HG02973 (cell line): ENCODE results near the gene KCNF1.

Source experiments
- ATAC-seq: cut with Tn5 transposase; IDR thresholded peaks from one replicate; pipeline ENCODE4 v1.9.1; 2021; ENCODE audit warnings: moderate library complexity; ENCODE audit not compliant: unreplicated experiment

KCNF1 gene

DNA sequence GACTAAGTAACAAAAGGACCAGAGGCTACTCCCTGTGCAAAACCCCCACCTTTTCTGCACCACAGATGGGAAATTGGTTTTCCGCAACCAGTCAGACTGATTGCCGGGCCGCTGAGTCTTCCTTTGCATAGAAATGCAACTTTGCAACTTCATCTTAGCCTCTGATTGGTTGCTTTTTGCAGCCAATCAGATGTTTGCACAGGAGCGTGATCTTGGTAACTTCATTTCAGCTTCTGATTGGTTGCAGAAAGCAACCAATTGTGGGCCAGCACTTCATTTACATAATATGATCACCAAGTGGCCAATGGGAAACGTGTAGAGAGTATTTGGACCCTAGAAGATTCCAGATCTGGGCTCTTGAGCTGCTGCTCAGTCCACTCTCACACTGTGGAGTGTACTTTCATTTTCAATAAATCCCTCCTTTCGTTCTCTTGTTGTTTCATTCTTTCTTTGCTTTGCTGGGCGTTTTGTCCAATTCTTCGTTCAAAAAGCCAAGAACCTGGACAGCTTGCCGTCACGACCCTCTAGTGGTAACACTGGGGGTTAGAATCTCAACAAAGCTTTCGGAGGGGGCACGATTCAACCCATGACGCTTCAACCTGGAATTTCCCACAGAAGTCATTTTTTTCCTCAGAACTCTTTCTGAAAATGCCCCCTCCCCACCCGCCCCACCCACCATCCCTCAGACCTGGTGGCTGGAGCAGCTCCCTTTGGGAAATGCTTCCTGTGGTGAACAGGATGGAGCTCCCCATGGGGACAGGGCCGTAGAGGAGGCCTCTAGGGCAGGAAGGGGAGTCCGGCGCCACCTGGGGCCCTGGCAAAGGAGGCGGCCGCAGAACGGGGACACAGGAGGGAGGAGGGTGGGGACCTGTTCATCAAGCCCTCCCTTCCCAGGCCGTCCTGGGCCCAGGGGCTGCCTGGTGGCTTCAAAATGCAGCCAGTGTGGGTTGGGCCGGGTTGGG is 31.8 kb upstream of the KCNF1 start:
- no peak for ATAC-seq

DNA sequence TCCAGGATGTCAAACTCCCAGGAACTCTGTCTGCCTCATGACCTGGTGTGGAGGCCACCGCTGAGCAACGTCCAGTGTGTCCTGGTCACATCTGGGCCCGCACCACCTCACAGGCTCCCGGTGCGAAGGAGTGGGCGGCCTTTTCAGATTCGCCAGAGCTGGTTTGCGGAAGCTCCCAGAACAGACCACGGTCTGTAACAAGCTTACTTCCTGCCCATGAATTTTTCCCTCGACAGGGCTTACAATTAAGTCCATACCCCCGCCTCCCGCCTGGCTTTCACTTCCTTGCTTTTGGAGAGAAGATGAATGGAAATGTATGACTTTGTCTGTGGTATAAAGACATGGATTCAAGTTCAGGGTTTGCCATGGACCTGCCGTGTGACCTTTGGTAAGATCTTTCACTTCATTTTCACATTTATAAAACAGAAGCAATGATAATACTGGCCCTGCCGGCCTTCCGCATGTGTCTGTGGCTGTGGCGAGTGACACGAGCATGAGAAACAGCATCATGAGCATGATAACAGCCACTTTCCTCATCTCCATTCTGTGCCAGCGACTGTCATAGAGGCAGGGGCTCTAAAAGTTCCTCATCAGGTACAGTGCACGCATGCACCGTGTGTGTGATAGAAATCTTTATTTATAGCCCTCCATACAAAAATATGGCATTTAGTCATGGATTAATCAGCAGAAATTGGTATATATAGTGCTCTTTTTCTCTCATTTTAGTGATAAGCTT is 31.0 kb upstream of the KCNF1 start:
- ATAC-seq: no peak

DNA sequence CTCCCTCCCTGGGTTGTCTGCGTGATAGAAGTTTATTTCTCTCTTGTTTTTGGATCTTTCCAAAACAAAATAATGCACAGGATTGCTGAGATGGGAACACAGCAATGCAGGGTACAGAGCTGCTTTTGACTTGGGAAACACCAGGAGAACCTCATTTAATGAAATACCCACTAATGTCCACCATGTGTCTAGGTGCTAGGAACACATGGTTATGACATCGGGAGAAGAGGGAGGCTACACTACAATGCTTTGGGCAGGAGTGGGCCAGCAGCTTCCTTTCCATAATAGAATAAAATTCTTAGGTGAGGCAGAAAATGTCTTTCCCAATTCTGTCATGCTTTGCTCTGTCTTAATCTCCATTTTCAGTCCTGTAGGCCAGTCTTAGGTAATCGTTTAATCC is 29.2 kb upstream of the KCNF1 start:
- no peak for ATAC-seq

DNA sequence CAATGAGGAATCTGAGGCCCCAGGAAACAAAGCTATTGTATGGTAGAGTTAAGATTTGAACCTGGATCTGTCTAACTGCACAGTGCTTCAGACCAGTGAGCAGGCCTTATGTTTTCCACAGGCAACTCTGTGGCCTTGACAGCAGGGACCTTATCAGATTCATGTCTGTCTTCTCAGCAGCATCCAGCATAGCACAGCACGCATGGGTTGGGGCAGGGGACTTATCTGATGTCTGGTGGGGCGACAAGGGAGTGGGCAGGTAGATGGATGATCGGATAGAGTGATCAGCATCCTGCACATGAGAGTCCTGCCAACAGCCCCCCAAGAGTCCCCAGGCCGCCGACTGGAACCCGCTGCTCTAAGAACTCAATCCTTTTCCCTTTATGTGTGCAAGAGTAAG is 28.7 kb upstream of the KCNF1 start:
- no peak for ATAC-seq

DNA sequence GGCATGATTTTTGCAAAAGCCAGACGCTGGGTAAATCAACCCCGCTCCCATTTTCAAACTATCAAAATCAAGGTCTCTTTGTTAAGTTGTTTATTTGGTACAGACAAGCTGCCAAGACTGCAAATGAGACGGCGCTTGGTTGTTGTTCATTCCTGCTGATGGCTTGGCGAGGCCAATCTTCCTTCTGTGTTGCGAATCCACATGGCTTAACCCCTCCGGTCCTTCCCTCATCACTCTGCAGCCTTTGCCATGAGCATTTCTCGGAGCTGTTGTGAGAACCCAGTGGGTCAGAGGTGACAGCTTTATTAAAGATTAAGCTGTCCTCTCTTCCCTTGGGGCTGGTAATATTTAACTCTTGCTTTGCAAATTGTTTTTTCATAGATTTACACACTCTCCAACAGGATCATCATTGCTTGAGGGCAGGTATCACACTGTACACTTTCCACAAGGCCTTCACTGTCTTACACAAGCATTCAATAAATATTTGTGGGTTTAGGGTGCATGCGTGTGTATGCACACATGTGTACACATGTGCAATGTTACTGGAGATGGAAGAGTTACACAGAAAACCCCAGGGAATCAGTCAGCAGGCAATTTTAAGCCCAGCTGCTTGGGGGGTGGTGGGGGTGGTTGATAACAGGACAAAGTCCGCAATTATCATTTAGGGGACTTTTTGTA is 27.8 kb upstream of the KCNF1 start:
- no peak for ATAC-seq

DNA sequence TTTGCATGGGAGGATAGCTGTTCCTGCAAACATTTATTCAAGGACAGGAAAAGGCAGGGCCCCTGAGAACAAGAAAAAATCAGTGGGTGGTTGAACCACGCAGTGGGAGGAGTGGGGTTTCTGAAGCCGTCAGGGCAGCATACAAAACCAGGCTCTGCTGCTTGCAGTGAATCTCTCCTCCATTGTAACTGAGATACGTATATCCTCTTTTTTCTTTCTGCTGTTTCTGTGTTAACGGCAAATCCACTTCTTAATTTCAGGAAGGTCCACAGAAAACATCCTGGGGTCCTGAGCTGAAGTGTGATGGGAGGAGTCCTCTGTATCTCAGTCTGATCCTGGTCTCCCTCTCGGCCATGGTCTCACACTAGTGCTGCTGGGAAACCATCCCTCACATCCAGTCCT is 27.2 kb upstream of the KCNF1 start:
- no peak for ATAC-seq

DNA sequence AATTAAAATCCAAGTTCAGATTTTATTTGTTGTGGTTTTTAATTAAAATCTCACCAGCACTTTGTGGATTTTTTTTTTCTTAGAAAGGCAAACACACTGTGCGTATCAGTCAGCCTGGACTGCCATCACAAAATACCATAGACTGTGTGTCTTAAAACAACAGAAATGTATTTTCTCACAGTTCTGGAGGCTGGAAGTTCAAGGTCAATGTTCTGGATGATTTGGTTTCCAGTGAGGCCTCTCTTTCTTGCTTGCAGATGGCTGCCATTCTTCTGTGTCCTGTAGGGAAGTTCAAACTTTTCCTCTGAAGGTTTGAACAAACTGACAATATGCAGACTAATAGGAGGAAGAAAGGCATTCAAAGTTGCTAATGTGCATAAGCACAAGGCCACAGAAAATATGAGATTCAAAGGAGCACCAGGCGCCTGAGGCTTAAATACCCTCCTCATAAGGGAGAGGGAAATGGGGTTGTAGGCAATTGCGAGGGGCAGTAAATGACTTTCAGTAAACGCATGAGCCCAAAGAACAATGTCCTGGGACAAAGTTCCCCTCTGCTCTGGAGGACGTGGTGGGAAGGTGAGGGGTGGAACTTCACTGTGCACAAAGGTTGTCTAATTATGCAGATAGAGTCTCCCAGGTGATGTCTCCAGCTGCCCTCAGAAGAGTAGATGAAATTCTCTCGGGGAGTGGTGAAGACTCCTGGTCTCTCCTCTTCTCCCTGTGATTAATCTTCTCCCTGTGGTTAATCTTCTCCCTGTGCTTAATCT is 26.5 kb upstream of the KCNF1 start:
- no peak for ATAC-seq

DNA sequence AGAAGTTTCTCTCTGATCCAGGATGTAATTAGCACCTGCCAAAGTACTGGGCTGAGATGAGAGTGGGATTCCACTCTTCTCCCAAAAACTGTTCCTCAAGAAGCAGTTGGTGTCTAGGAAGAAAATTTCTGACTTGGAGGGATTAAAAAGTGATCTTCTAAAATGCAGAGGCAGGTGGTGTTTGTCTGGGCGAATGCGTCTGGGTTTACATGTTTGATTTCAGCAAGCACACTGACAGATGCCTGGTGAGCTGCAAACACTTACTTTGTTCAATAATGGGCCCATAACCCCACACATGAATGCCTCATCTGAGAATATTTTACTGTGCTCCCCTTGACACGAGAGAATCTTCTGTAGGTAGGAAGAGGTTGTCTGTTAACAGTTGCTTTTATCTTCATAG is 24.3 kb upstream of the KCNF1 start:
- no peak for ATAC-seq

DNA sequence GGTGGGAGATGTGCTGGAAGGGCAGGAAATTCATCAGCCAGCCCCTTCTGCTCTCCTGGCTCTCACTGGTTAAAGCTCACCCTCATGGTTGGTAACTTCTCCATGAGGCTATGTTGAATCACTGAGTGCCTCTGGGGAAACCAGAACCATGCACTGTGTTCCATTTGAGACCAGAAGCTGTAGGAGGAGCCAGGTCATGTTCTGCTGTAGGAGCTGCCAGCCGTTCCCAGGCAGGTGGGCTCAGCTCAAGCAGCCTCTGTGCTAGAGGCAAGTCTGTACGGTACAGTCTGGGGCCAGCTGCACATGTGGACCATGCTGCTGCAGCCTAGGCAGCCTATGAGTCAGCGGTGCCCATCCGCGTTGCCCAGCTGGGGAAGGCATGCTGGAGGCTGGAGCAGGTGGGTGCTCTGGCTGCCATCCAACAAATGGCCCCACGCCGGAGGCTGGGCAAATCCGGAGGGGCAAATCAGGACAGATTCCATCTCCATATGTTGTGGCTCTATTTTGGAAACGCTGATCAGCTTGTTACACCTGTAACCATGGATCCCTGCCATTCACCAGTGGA is 22.0 kb upstream of the KCNF1 start:
- ATAC-seq: no peak

DNA sequence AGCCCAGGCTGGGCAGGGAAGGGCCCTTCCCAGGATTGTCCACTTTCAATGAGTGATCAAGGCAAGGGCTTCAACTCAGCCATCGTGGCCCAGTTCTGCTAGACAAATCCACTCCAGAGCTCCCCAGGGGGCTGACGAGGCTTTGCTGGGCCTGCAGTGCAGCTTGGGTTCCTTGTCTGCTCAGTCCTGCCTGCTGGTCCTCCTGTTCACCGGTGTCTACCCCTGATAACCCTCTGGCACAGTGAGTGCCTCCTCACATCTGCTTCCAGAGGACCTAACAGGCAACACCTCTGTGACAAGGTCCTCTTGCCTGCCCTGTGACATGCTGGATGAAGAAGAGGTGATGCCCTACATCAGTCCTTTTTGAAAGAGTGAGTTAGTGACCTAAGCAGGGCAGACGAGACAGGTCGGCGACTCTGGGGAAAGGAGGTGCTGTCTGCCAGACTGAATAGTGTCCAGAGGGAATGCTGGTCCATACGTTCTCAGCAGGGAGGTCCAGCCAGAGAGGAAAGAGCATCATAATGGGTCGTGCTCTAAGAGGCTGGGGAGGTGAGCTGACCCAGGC is 20.9 kb upstream of the KCNF1 start:
- no peak for ATAC-seq

DNA sequence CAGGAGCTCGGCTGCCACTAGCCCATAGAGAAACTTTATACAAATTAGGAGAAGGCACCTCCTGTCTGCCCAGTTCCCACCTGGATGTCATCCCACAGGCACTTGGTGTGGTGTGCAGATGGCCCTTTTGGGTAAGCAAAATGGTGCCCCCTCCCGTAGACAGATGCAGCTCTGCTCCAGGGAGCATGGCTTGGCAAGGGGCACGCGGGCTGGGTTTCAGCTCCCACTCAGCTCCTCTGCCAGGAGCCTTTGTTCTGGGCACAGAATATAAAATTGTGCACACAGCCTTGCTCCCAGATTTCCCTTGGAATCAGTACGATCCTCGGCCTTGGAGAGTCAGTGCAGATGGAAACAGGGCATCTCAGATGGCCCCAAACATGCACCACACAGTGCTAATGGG is 20.3 kb upstream of the KCNF1 start:
- ATAC-seq: no peak

DNA sequence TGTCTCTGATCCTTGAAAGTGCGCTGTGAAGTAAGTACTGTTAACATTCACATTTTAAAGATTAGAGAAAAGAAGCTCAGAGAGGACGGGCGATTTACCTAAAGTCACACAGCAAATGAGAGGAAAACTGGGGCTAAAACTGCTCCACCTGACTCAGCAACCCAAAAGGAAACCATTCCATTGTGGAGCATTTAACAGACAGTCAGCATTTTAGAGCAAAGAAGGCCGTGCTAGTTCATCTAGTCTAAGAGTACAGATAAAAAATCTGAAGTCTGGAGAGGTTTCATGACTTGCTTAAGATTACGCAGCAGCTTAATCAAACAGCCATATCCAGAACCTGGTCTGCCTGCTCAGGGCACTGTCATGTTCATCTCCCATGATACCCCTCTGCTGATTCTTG is 19.9 kb upstream of the KCNF1 start:
- ATAC-seq: no peak

DNA sequence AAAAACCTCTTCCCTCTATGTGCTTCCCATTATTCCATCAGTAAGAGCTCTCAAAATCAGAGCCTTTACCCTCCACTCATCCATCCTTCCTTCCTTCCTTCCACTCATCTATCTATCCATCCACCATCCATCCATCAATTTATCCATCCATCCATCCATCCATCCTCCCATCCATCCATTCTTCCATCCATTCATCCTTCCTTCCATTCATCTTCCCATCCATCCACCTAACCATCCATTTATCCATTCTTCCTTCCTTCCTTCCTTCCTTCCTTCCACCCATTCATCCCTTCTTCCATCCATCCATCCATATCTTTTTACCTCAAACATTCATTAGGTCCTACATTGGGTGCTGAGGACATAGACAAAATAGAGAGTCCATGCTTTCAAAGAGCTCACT is 19.4 kb upstream of the KCNF1 start:
- ATAC-seq: no peak

DNA sequence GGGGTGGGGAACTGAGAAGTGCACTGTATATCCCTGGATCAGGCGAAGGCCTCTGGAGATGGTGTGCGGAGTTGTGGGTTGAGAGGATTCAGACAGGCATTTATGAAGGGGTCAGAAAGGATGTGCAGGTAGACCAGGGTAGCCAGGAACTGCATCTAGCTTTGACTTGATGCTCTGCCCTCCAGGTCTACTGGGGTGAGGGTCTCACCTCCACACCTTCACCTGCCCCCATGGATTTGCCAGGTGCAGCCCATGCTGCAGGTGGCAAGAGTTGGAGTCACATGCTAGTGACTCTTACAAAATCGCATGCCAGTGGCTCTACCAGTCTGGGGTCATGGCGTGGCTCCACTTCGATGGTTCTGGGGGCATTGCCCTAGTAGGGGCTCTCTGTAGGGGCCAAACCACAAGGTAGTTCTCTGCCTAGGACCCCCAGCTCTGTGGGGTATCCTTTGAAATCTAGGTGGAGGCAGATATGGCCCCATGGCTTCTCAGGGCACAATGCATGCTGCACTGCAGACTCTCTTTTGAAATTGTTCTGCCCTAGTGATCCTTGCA is 18.9 kb upstream of the KCNF1 start:
- ATAC-seq: no peak

DNA sequence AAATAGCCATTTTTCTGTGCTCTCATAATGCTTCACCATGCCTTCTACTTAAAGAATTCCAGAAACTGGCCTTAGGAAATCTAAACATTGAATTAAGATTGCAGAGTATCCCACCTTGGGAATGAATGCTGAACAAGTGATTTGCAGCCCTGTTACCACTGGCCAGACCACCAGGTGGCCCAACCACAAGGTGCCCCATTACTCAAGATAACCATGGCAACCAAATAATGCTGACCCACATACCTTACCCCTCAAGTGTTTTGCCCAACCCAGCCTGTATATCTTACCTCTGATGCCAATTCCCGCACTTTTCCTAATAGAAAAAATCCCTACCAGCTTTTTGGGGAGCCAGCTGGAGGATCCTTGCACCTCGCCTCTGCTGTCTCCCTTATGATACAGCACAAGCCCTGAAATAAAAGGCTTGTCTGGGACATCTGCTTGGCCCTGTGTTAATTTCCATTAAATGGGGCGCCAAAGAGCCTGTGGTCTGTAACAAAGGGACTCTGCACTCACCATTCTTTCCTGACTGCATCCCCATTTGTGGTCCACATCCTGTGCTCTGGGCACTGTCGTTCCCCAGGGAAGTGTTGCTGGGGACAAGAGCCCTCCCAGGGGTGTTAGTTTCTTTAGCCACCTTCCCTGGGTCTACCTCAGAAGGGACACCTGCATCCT is 17.3 kb upstream of the KCNF1 start:
- ATAC-seq: no peak

DNA sequence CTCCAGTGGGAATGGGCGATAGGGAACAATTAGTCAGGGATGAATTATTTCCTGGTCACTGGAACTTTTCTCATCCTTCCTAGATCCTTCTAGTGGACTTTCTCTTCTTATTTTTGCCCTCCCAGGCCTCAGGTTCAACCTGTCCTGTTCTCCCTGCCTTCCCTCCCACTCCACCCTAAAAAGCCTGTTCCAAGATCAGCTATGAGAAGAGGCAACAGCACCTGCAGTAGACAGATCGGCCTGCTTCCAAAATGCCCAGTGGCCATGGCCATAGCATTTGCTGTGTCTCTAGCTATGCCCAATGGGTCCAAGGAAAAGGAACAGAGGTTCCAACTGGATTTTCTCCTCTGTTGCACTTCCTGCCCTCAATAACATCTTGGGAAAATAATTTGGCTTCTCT is 16.5 kb upstream of the KCNF1 start:
- no peak for ATAC-seq

DNA sequence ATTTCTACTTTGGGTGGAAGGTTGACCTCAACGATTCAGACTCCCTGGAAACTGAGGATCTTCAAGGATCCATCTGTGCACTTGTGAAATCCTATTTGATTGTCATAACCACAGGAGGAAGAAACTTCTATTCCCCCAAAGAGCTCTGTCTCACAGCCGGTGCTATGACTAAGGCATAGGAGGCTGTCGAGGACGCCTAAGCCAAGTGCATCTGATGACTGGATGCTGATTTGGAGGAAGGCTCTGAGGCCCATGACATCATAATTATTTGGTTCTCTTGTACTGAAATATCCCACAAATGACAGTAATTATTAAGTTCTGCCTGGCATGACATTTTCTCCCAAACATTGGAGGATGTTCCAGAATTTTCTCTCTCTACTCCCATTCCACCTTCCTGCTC is 13.8 kb upstream of the KCNF1 start:
- no peak for ATAC-seq

DNA sequence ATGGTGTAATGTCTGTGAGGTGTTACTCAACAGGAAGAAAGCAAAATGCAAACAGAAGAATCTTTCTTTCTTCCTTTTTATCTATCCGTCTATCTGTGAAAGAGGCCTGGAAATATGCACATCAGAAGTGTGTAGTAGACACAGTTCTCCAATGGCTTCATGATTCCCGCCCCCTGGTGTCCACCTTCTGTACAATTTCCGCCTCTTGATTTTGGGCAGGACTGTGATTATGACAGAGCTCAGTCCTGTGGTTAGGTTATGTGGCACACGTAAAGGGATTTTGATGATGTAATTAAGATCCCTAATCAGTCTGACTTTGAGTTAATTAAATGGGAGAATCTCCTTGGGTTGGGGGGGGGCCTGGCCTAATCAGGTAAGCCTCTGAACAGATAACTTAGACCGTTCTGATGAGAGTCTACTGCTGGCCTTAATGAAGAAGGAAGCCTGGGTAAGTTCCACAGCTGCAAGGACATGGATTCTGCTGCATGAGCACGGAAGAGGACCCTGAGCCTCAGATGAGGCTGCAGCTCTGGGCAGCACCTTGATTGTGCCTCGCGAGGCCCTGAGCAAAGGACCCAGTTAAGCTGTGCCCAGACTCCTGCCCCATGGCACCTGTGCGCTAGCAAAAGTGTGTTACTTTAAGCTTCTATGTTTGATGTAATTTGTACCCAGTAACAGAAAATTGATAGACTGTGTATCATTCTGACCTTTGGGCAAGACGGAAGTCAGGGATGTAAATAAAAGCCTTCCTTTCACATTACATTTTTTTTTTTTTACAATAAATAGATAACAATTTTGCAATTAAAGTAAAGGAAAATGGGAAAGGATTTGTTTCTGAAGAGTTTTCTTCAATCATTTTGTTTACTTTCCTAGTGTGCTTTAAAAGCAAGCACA is 11.3 kb upstream of the KCNF1 start:
- ATAC-seq: no peak
